ENCODE results near the gene LMF1. TPM values are rescaled to one million over a fixed set of nuclear protein-coding genes. Genes with fewer than 3 reads are reported as not detected.

LMF1 gene
- total and polyA plus RNA-seq, 2 of the 13 experiments (the other 11 are each of a cell fraction or from before 2014, with no cell fraction given), result 6.8 to 8.5 TPM

DNA sequence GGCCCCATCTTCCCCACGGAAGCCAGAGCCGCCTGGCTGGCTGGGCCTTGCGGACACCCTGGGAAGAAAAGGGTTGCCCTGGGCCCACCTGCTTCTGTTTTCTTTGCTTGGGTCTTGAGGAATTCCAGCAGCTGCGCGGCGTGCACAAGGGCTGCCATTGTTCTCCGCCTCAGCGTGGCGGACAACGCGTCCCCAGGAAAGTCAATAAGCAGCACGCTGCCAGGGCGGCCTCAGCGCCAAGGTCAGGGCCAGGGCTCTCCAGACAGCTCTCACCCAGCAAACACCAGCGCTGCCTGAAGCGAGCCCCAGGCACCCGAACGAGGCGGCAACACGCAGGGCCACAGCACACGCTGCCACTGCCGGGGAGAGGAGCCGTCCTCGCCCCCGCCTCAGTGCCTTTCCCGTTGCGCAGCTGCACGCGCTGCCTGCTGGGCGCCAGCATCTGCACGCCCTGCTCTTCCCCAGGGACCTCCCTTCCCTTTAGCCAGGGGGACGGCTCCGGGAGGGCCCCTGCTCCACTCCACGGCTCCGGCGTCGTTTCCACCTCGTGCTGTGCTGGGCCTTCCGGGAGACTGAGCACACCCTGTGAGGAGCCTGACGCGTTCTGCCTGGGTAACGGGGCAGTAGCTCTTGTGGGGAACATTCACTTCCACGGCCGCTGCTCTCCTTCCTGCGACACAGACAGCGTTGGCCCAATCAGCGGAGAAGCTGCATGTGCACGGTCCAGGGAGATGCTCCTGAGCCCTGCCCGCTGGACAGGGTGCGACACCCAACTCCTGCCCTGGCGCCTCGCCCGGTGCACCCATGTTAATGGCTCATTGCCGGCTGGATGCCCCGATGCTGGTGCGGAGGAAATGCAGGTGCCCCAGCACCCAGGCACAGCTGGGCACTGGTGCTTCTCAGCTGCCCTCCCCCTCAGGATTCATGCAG, 57.8 kb downstream of the LMF1 start (continued):
- TF ChIP-seq, protein P1, sequence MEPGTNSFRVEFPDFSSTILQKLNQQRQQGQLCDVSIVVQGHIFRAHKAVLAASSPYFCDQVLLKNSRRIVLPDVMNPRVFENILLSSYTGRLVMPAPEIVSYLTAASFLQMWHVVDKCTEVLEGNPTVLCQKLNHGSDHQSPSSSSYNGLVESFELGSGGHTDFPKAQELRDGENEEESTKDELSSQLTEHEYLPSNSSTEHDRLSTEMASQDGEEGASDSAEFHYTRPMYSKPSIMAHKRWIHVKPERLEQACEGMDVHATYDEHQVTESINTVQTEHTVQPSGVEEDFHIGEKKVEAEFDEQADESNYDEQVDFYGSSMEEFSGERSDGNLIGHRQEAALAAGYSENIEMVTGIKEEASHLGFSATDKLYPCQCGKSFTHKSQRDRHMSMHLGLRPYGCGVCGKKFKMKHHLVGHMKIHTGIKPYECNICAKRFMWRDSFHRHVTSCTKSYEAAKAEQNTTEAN (CRISPR knock-in tag; conservative IDR thresholded peaks at IDR 0.05), result no peak
- TF ChIP-seq, protein P2, sequence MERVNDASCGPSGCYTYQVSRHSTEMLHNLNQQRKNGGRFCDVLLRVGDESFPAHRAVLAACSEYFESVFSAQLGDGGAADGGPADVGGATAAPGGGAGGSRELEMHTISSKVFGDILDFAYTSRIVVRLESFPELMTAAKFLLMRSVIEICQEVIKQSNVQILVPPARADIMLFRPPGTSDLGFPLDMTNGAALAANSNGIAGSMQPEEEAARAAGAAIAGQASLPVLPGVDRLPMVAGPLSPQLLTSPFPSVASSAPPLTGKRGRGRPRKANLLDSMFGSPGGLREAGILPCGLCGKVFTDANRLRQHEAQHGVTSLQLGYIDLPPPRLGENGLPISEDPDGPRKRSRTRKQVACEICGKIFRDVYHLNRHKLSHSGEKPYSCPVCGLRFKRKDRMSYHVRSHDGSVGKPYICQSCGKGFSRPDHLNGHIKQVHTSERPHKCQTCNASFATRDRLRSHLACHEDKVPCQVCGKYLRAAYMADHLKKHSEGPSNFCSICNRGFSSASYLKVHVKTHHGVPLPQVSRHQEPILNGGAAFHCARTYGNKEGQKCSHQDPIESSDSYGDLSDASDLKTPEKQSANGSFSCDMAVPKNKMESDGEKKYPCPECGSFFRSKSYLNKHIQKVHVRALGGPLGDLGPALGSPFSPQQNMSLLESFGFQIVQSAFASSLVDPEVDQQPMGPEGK (CRISPR knock-in tag; IDR thresholded peaks at IDR 0.05), result peak; percentile 83
- peak; percentile 55 for TF ChIP-seq ZNF589 (CRISPR knock-in tag; conservative IDR thresholded peaks at IDR 0.05)
- TF ChIP-seq E2F5 (CRISPR knock-in tag; conservative IDR thresholded peaks at IDR 0.05), result no peak
- TF ChIP-seq NBN (conservative IDR thresholded peaks at IDR 0.05), result no peak
- TF ChIP-seq ZNF891 (CRISPR knock-in tag; IDR thresholded peaks at IDR 0.05), result no peak
- TF ChIP-seq ZNF101 (CRISPR knock-in tag; IDR thresholded peaks at IDR 0.05; ENCODE audit: borderline replicate concordance, low read depth), result no peak
- no peak for TF ChIP-seq ZNF660 (CRISPR knock-in tag; IDR thresholded peaks at IDR 0.05; ENCODE audit: borderline replicate concordance, low read depth)
- no peak for TF ChIP-seq ZNF180 (CRISPR knock-in tag; IDR thresholded peaks at IDR 0.05; ENCODE audit: borderline replicate concordance, low read depth)
- TF ChIP-seq, protein P3, sequence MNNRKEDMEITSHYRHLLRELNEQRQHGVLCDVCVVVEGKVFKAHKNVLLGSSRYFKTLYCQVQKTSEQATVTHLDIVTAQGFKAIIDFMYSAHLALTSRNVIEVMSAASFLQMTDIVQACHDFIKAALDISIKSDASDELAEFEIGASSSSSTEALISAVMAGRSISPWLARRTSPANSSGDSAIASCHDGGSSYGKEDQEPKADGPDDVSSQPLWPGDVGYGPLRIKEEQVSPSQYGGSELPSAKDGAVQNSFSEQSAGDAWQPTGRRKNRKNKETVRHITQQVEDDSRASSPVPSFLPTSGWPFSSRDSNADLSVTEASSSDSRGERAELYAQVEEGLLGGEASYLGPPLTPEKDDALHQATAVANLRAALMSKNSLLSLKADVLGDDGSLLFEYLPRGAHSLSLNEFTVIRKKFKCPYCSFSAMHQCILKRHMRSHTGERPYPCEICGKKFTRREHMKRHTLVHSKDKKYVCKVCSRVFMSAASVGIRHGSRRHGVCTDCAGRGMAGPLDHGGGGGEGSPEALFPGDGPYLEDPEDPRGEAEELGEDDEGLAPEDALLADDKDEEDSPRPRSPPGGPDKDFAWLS (CRISPR knock-in tag; IDR thresholded peaks at IDR 0.05; ENCODE audit: borderline replicate concordance), result no peak
- no peak for TF ChIP-seq FOXP1 (IDR thresholded peaks at IDR 0.05)
- peak; percentile 71 for TF ChIP-seq FOXP1 (CRISPR knock-in tag; IDR thresholded peaks at IDR 0.05)
- no peak for TF ChIP-seq ZNF530 (CRISPR knock-in tag; IDR thresholded peaks at IDR 0.05; ENCODE audit: low read depth)
- no peak for TF ChIP-seq ZNF619 (CRISPR knock-in tag; IDR thresholded peaks at IDR 0.05)
- TF ChIP-seq, protein P4, sequence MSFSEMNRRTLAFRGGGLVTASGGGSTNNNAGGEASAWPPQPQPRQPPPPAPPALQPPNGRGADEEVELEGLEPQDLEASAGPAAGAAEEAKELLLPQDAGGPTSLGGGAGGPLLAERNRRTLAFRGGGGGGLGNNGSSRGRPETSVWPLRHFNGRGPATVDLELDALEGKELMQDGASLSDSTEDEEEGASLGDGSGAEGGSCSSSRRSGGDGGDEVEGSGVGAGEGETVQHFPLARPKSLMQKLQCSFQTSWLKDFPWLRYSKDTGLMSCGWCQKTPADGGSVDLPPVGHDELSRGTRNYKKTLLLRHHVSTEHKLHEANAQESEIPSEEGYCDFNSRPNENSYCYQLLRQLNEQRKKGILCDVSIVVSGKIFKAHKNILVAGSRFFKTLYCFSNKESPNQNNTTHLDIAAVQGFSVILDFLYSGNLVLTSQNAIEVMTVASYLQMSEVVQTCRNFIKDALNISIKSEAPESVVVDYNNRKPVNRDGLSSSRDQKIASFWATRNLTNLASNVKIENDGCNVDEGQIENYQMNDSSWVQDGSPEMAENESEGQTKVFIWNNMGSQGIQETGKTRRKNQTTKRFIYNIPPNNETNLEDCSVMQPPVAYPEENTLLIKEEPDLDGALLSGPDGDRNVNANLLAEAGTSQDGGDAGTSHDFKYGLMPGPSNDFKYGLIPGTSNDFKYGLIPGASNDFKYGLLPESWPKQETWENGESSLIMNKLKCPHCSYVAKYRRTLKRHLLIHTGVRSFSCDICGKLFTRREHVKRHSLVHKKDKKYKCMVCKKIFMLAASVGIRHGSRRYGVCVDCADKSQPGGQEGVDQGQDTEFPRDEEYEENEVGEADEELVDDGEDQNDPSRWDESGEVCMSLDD (CRISPR knock-in tag; IDR thresholded peaks at IDR 0.05; ENCODE audit: borderline replicate concordance), result no peak
- TF ChIP-seq PAX8 (CRISPR knock-in tag; IDR thresholded peaks at IDR 0.05; ENCODE audit: borderline replicate concordance), result no peak
- TF ChIP-seq ZSCAN29 (CRISPR knock-in tag; conservative IDR thresholded peaks at IDR 0.05), result no peak
- TF ChIP-seq, protein P5, sequence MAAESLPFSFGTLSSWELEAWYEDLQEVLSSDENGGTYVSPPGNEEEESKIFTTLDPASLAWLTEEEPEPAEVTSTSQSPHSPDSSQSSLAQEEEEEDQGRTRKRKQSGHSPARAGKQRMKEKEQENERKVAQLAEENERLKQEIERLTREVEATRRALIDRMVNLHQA (CRISPR knock-in tag; IDR thresholded peaks at IDR 0.05), result no peak
- TF ChIP-seq ATAD3A (CRISPR knock-in tag; IDR thresholded peaks at IDR 0.05), result no peak
- TF ChIP-seq NFE2L1 (CRISPR knock-in tag; IDR thresholded peaks at IDR 0.05; ENCODE audit: borderline replicate concordance), result no peak

Data from HepG2 (cell line).